CD4-positive, alpha-beta T cell treated with Interferon gamma for 1 hour (primary cell): ENCODE results near the gene PHF21B.
"Not testable (repeated sequence)": the region's sequence is repeated elsewhere in the genome, so short reads cannot be mapped to it uniquely, and the experiment has no call there.

ENCODE experiments used
- DNase-seq: peaks from one replicate; pipeline ENCODE4 v3.0.0-alpha.2; 2020

Gene PHF21B

GRCh38 chr22:44914026-44914721 lies 95.6 kb downstream of the PHF21B start:
- DNase-seq = no peak

- DNase-seq = no peak
Measured at GRCh38 chr22:44913198-44913983, 96.4 kb downstream of the PHF21B start.

- no peak for DNase-seq
Measured at GRCh38 chr22:44909241-44909640, 100.6 kb downstream of the PHF21B start.

- DNase-seq = no peak
Measured at GRCh38 chr22:44907765-44908737, 101.8 kb downstream of the PHF21B start.

- DNase-seq = no peak
Measured at GRCh38 chr22:44906999-44907644, 102.7 kb downstream of the PHF21B start.

GRCh38 chr22:44906248-44906936 lies 103.4 kb downstream of the PHF21B start:
- DNase-seq = no peak

GRCh38 chr22:44904492-44905152 lies 105.2 kb downstream of the PHF21B start:
- DNase-seq = not testable (repeated sequence)

GRCh38 chr22:44903164-44903563 lies 106.6 kb downstream of the PHF21B start:
- DNase-seq = not testable (repeated sequence)

- no peak for DNase-seq
Measured at GRCh38 chr22:44901301-44901700, 108.5 kb downstream of the PHF21B start.

- DNase-seq = no peak
Measured at GRCh38 chr22:44898236-44898635, 111.6 kb downstream of the PHF21B start.

- no peak for DNase-seq
Measured at GRCh38 chr22:44895296-44896055, 114.3 kb downstream of the PHF21B start.

GRCh38 chr22:44894782-44895181 lies 115.0 kb downstream of the PHF21B start:
- DNase-seq = no peak

- no peak for DNase-seq
Measured at GRCh38 chr22:44894321-44894720, 115.5 kb downstream of the PHF21B start.

GRCh38 chr22:44893731-44894080 lies 116.1 kb downstream of the PHF21B start:
- DNase-seq = no peak

GRCh38 chr22:44892803-44893730 lies 116.7 kb downstream of the PHF21B start:
- no peak for DNase-seq

- no peak for DNase-seq
Measured at GRCh38 chr22:44892243-44892642, 117.6 kb downstream of the PHF21B start.

- DNase-seq = no peak
Measured at GRCh38 chr22:44891791-44892190, 118.0 kb downstream of the PHF21B start.

GRCh38 chr22:44891293-44891747 lies 118.5 kb downstream of the PHF21B start:
- DNase-seq = no peak
